IMR-90 (cell line): ENCODE data around the gene KRT86. TPM values are rescaled to one million over a fixed set of nuclear protein-coding genes. Genes with fewer than 3 reads are reported as not detected.

Experiments used
- ATAC-seq: fragments of 200-7000 bp; cut with Tn5 transposase; 2 replicates; pipeline ENCODE4 v1.9.1; 2020; ENCODE audit warnings: low read depth, mild to moderate bottlenecking, moderate library complexity
- BruUV-seq: library from RNA; stranded (reverse); fragments of 400-500 nt; replicated peaks from 2 replicates; lab custom pipeline; 2021; lab: Mats Ljungman, UMichigan
- CTCF ChIA-PET: fragments of 300-600 bp; formaldehyde crosslinking; extraction: SDS; loops from one replicate; lab custom pipeline; 2021; ENCODE audit warnings: antibody characterized with exemption; lab: Yijun Ruan, JAX
- POLR2A ChIA-PET: fragments of 300-600 bp; sonication (Branson Sonifier 250); formaldehyde crosslinking; loops from one replicate; lab custom pipeline; 2022; ENCODE audit warnings: antibody characterized with exemption; ENCODE audit not compliant: unreplicated experiment; lab: Charles Lee
- DNase-seq: peaks from one replicate; pipeline ENCODE4 v3.0.0; 2013
- H2AFZ ChIP-seq: replicated peaks from 2 replicates; pipeline ENCODE3; 2013; ENCODE audit warnings: low read length, mild to moderate bottlenecking; ENCODE audit not compliant: poor library complexity
- H2AK5ac ChIP-seq: 2 replicates; pipeline ENCODE4 v1.6.1; 2013; ENCODE audit warnings: low read depth, low read length, inconsistent platforms
- H2AK9ac ChIP-seq: replicated peaks from 2 replicates; pipeline ENCODE3; 2013; ENCODE audit warnings: mild to moderate bottlenecking, low read depth, low read length, moderate library complexity; ENCODE audit not compliant: poor library complexity
- H2BK120ac ChIP-seq: 2 replicates; pipeline ENCODE4 v1.6.1; 2013; ENCODE audit warnings: low read depth, low read length, inconsistent platforms
- H2BK15ac ChIP-seq: 3 replicates; pipeline ENCODE4 v1.6.1; 2013; ENCODE audit warnings: low read depth, low read length, inconsistent platforms
- H2BK20ac ChIP-seq: 2 replicates; pipeline ENCODE4 v1.6.1; 2013; ENCODE audit warnings: low read depth, mild to moderate bottlenecking, inconsistent platforms, low read length, moderate library complexity
- H2BK5ac ChIP-seq: 2 replicates; pipeline ENCODE4 v1.6.1; 2013; ENCODE audit warnings: mild to moderate bottlenecking, low read depth, low read length, inconsistent platforms; ENCODE audit not compliant: poor library complexity, severe bottlenecking
- H3K14ac ChIP-seq: replicated peaks from 2 replicates; pipeline ENCODE4 v1.6.1; 2013; ENCODE audit warnings: low read depth, low read length, inconsistent platforms
- H3K18ac ChIP-seq: 2 replicates; pipeline ENCODE4 v1.6.1; 2013; ENCODE audit warnings: low read depth, low read length, control low read depth
- H3K23ac ChIP-seq: 2 replicates; pipeline ENCODE4 v1.6.1; 2013; ENCODE audit warnings: low read depth, low read length, inconsistent platforms
- H3K27ac ChIP-seq: 2 replicates; pipeline ENCODE4 v1.5.1; 2013; ENCODE audit warnings: mild to moderate bottlenecking, control low read depth, low read length; ENCODE audit not compliant: insufficient read depth
- H3K27me3 ChIP-seq: 2 replicates; pipeline ENCODE4 v1.6.1; 2013; ENCODE audit warnings: low read length; ENCODE audit not compliant: control insufficient read depth, insufficient read depth
- H3K36me3 ChIP-seq: 2 replicates; pipeline ENCODE4 v1.6.1; 2013; ENCODE audit warnings: low read length, mixed read lengths; ENCODE audit not compliant: control insufficient read depth, insufficient read depth
- H3K4ac ChIP-seq: 2 replicates; pipeline ENCODE4 v1.6.1; 2013; ENCODE audit warnings: low read depth, low read length, inconsistent platforms
- H3K4me1 ChIP-seq: 2 replicates; pipeline ENCODE4 v1.6.1; 2013; ENCODE audit warnings: low read length, mixed read lengths; ENCODE audit not compliant: control insufficient read depth, insufficient read depth
- H3K4me2 ChIP-seq: 2 replicates; pipeline ENCODE4 v1.6.1; 2013; ENCODE audit warnings: low read depth, mild to moderate bottlenecking, control low read depth, low read length, moderate library complexity
- H3K4me3 ChIP-seq: 2 replicates; pipeline ENCODE4 v1.5.1; 2013; ENCODE audit warnings: low read depth, mild to moderate bottlenecking, control low read depth, low read length, moderate library complexity; ENCODE audit not compliant: insufficient read depth
- H3K56ac ChIP-seq: 2 replicates; pipeline ENCODE4 v1.6.1; 2013; ENCODE audit warnings: low read length, inconsistent platforms; ENCODE audit not compliant: insufficient read depth; ENCODE audit errors: extremely low read depth
- H3K79me1 ChIP-seq, 2 experiments: 2 replicates each; pipeline ENCODE4 v1.6.1; 2013; ENCODE audit warnings: low read length in 2 of 2, inconsistent platforms in 1 of 2, low read depth in 1 of 2
- H3K9ac ChIP-seq: 2 replicates; pipeline ENCODE4 v1.6.1; 2013; ENCODE audit warnings: low read depth, low read length, control low read depth
- H3K9me1 ChIP-seq: 2 replicates; pipeline ENCODE4 v1.6.1; 2013; ENCODE audit warnings: low read length, inconsistent platforms; ENCODE audit not compliant: insufficient read depth
- H3K9me3 ChIP-seq: 2 replicates; pipeline ENCODE4 v1.6.1; 2013; ENCODE audit warnings: low read length; ENCODE audit not compliant: control insufficient read depth, insufficient read depth
- H4K20me1 ChIP-seq: 2 replicates; pipeline ENCODE4 v1.6.1; 2013; ENCODE audit warnings: low read length, inconsistent platforms; ENCODE audit not compliant: insufficient read depth
- H4K5ac ChIP-seq: 2 replicates; pipeline ENCODE4 v1.6.1; 2013; ENCODE audit warnings: mild to moderate bottlenecking, low read depth, low read length, control low read depth
- H4K8ac ChIP-seq, 2 experiments: 2 replicates each; pipeline ENCODE4 v1.6.1; 2013; ENCODE audit warnings: low read depth in 2 of 2, low read length in 2 of 2, control low read depth in 1 of 2, inconsistent platforms in 1 of 2
- H4K91ac ChIP-seq: 2 replicates; pipeline ENCODE4 v1.6.1; 2013; ENCODE audit warnings: low read depth, low read length, inconsistent platforms; ENCODE audit not compliant: insufficient read depth
- BHLHE40 ChIP-seq: fragments of 150-350 bp; IDR thresholded peaks from 2 replicates; pipeline ENCODE4 v1.6.1; 2016; ENCODE audit warnings: mild to moderate bottlenecking, low read depth, low read length
- CEBPB ChIP-seq: IDR thresholded peaks from 2 replicates; pipeline ENCODE4 v1.6.1; 2012; ENCODE audit warnings: low read depth, low read length, improper control_type of control experiment
- CHD1 ChIP-seq: IDR thresholded peaks from 2 replicates; pipeline ENCODE4 v1.6.1; 2012; ENCODE audit warnings: low read depth, low read length, improper control_type of control experiment
- CTCF ChIP-seq: conservative IDR thresholded peaks from 2 replicates; pipeline ENCODE4 v1.5.1; 2012; ENCODE audit warnings: mild to moderate bottlenecking, low read depth, low read length, improper control_type of control experiment
- MAFK ChIP-seq: IDR thresholded peaks from 2 replicates; pipeline ENCODE4 v1.6.1; 2012; ENCODE audit warnings: low read depth, low read length, improper control_type of control experiment
- NFE2L2 ChIP-seq: fragments of 150-350 bp; IDR thresholded peaks from 2 replicates; pipeline ENCODE4 v1.6.1; 2016; ENCODE audit warnings: low read depth, mild to moderate bottlenecking, low read length
- POLR2A ChIP-seq: IDR thresholded peaks from 2 replicates; pipeline ENCODE4 v1.6.1; 2012; ENCODE audit warnings: mild to moderate bottlenecking, low read depth, low read length
- WGBS, 2 experiments: methylation state at CpG; one replicate each; pipeline versions ENCODE4 v1.1.5 to v1.1.7; 2013; ENCODE audit warnings: missing lambda C conversion rate in 2 of 2; ENCODE audit not compliant: insufficient read length in 1 of 2; ENCODE audit errors: extremely low coverage in 2 of 2; 5-methylcytosine and 5-hydroxymethylcytosine counted together
- dilution Hi-C: fragments of 300-500 bp; cut with HindIII; formaldehyde crosslinking; loops from one replicate; pipeline ENCODE4 v1.14.3; 2018; ENCODE audit warnings: low sequenced_read_pairs; ENCODE audit not compliant: unreplicated experiment
- in situ Hi-C: fragments of 300-500 bp; cut with MboI; formaldehyde crosslinking; loops from 3 replicates; pipeline ENCODE4 v1.14.3; 2019; ENCODE audit warnings: low sequenced_read_pairs, inconsistent platforms, mixed read lengths
- intact Hi-C: fragments of 100-400 bp; cut with micrococcal nuclease; formaldehyde crosslinking; loops from 2 replicates; pipeline ENCODE4 v1.10.0; 2022
- polyA plus RNA-seq, 3 experiments: library from polyadenylated mRNA; depleted of rRNA; stranded (reverse); fragments of >200 nt; gene quantifications; 2 replicates each; pipeline ENCODE4 v1.2.3, GENCODE V29; 2012; ENCODE audit warnings: low replicate concordance in 1 of 3
- total RNA-seq: library from RNA; depleted of rRNA; stranded (reverse); fragments of >200 nt; gene quantifications from 2 replicates; pipeline ENCODE4 v1.2.3, GENCODE V29; 2012

The KRT86 gene
- total and polyA plus RNA-seq, 2 of the 4 experiments (the other 2 are of a cell fraction), result not detected

DNA sequence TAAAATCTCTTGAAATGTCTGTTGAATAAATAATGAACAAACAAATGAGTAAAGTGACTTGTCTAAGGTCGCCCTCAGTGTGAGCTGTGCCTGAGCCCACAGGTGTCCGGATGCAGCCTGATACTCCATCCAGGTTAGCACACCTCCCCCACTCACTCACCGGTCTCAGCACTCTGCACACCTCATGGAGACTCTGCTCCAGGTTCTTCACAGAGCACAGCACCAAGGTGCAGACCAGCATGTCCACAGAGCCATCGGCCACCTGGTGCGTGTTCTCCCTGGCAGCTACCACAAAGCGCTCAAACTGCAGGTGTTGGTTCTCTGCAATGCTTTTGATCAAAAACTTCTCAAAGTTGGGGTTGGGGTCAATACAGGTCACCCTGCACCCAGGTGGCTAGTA is 45.5 kb upstream of the KRT86 start:
- no peak for TF ChIP-seq MAFK
- TF ChIP-seq CTCF, result no peak
- TF ChIP-seq CHD1, result no peak
- no peak for TF ChIP-seq CEBPB
- no peak for TF ChIP-seq POLR2A
- no peak for TF ChIP-seq BHLHE40
- no peak for TF ChIP-seq NFE2L2
- no peak overlapping the region for H3K27ac ChIP-seq

More for the DNA sequence above, 45.5 kb upstream of the KRT86 start:
- H3K14ac ChIP-seq, result peak overlapping the region; percentile 44; the same call in 1 of the 2 replicates
- H3K4me2 ChIP-seq, result no peak overlapping the region
- no peak overlapping the region for H4K5ac ChIP-seq
- intact Hi-C loops, result no loop called here
- H3K56ac ChIP-seq, result no peak overlapping the region
- H2AK5ac ChIP-seq, result peak overlapping the region; percentile 94
- peaks cover 29% of the 10 kb centered on the region for H3K9me1 ChIP-seq
- H3K36me3 ChIP-seq, result no peaks in the 10 kb centered on the region
- no TSS peak for BruUV-seq
- no peak overlapping the region for H3K9ac ChIP-seq
- dilution Hi-C loops, result no loop called here
- H2BK20ac ChIP-seq, result peak overlapping the region; percentile 100
- H3K79me1 ChIP-seq, result peaks cover 0 to 17% of the 10 kb centered on the region in 2 experiments; a peak in 2 of 4 replicates
- no peak overlapping the region for H3K4me3 ChIP-seq
- ChIA-PET POLR2A (no interaction called here), CTCF (no interaction called here)
- no peak overlapping the region for H2BK5ac ChIP-seq
- peak overlapping the region; percentile 100 for H2BK120ac ChIP-seq
- no peak overlapping the region for H2AFZ ChIP-seq
- H3K18ac ChIP-seq, result no peak overlapping the region
- peak overlapping the region; percentile 98 for H4K91ac ChIP-seq
- peak overlapping the region in 1 of 2 experiments; percentile 93; a peak in 2 of 4 replicates for H4K8ac ChIP-seq
- no peaks in the 10 kb centered on the region for H4K20me1 ChIP-seq
- H3K4me1 ChIP-seq, result peaks cover 23% of the 10 kb centered on the region
- no peaks in the 10 kb centered on the region for H3K27me3 ChIP-seq
- DNase-seq (no peak), ATAC-seq (no peak)
- H2BK15ac ChIP-seq, result peak overlapping the region; percentile 89; the same call in 2 of the 3 replicates
- 100% methylated on average over 2 of the region's 6 CpGs; no CpG with 5 or more reads in 1 of the 2 experiments for WGBS, 2 experiments
- in situ Hi-C loops, result no loop called here
- no peak overlapping the region for H3K23ac ChIP-seq
- peaks cover 2% of the 10 kb centered on the region for H3K9me3 ChIP-seq
- H3K4ac ChIP-seq, result peak overlapping the region; percentile 99
- no peak overlapping the region for H2AK9ac ChIP-seq
